Erythroblast (primary cell): Measurements from ENCODE around the gene NTN1.

Source experiments
- GATA1 ChIP-seq: IDR thresholded peaks from 2 replicates; pipeline ENCODE4 v1.6.1; 2011; ENCODE audit warnings: low read depth, mild to moderate bottlenecking, control low read depth, low read length, moderate library complexity
- POLR2A ChIP-seq: IDR thresholded peaks from 2 replicates; pipeline ENCODE4 v1.6.1; 2011; ENCODE audit warnings: mild to moderate bottlenecking, low read length

GRCh38 chr17:9002606-9003354, 18.5 kb upstream of the NTN1 start:
- TF ChIP-seq POLR2A (no peak), GATA1 (no peak)
